ENCODE measurements around the gene EML2. TPM values are rescaled to one million over a fixed set of nuclear protein-coding genes. Genes with fewer than 3 reads are reported as not detected.
A peak's percentile ranks its signal among the peaks of the same experiment; 100 is the strongest.

Gene EML2
- polyA plus RNA-seq, 1 experiment, result 10.8 TPM

DNA sequence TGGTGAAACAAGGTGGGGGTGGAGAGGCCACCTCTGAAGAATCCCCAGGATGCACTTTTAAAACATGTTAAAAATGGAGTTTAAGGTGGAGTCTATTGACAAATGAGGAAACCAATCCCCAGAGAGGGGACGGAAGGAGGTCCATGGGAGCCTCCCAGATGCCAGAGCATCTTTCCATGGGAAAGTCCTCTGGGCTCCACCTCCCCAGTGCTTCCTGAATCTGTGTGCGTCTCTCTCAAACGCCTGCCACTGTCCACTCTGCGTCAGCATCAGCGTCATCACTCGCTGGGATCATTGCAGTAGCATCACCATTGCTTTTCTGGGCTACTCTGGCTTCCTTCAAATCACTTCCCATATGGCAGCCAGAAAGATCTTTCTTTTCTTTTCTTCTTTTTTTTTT, 43.4 kb downstream of the EML2 start:
- Histone ChIP-seq H3K4me3 (ENCODE audit: low read depth, low read length) (no peak overlapping the region), H3K27ac (ENCODE audit: low read depth, low read length) (no peak overlapping the region), H3K9me3 (ENCODE audit: control insufficient read depth, insufficient read depth, low read length) (peaks cover 8% of the 10 kb centered on the region; the same call in 1 of the 2 replicates), H3K27me3 (ENCODE audit: control insufficient read depth, insufficient read depth, low read length) (peaks cover 29% of the 10 kb centered on the region)
- DNase-seq (ENCODE audit: low read depth, low spot score), result no peak
- ChIA-PET CTCF (no interaction called here), POLR2A (no interaction called here)
- TF ChIP-seq, protein P1, sequence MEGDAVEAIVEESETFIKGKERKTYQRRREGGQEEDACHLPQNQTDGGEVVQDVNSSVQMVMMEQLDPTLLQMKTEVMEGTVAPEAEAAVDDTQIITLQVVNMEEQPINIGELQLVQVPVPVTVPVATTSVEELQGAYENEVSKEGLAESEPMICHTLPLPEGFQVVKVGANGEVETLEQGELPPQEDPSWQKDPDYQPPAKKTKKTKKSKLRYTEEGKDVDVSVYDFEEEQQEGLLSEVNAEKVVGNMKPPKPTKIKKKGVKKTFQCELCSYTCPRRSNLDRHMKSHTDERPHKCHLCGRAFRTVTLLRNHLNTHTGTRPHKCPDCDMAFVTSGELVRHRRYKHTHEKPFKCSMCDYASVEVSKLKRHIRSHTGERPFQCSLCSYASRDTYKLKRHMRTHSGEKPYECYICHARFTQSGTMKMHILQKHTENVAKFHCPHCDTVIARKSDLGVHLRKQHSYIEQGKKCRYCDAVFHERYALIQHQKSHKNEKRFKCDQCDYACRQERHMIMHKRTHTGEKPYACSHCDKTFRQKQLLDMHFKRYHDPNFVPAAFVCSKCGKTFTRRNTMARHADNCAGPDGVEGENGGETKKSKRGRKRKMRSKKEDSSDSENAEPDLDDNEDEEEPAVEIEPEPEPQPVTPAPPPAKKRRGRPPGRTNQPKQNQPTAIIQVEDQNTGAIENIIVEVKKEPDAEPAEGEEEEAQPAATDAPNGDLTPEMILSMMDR (IDR thresholded peaks at IDR 0.05; ENCODE audit: low read depth, low read length), result no peak

DNA sequence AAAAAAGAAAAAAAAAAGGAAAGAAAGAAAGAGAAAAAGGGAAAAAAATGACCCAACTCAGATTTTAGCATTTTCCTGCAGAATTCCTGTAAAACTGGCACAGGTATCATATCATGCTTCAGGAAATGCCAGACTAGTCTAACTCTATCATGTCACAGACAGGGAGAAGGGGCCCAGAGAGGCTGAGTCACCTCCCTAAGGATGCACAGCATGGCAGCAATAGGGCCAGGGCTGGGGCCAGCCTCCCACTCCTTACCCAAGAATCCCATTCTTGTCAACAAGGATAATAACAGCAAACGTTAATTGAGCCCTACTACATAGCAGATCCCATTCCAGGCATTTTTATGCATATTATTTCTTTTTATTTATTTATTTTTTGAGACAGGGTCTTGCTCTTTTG, 45.7 kb downstream of the EML2 start:
- H3K27ac ChIP-seq (ENCODE audit: low read depth, low read length), result no peak overlapping the region
- no peak overlapping the region for H3K4me3 ChIP-seq (ENCODE audit: low read depth, low read length)
- ChIA-PET POLR2A (no interaction called here), CTCF (interaction anchor here (0.6 kb wide), 2 partner anchors 26 to 276 kb away, joined by 4 to 5 read pairs; no protein-coding TSS in a partner anchor)
- peaks cover 11% of the 10 kb centered on the region for H3K27me3 ChIP-seq (ENCODE audit: control insufficient read depth, insufficient read depth, low read length)
- peaks cover 12% of the 10 kb centered on the region; the same call in 1 of the 2 replicates for H3K9me3 ChIP-seq (ENCODE audit: control insufficient read depth, insufficient read depth, low read length)
- TF ChIP-seq, protein P1 (IDR thresholded peaks at IDR 0.05; ENCODE audit: low read depth, low read length), result no peak
- no peak for DNase-seq (ENCODE audit: low read depth, low spot score)

DNA sequence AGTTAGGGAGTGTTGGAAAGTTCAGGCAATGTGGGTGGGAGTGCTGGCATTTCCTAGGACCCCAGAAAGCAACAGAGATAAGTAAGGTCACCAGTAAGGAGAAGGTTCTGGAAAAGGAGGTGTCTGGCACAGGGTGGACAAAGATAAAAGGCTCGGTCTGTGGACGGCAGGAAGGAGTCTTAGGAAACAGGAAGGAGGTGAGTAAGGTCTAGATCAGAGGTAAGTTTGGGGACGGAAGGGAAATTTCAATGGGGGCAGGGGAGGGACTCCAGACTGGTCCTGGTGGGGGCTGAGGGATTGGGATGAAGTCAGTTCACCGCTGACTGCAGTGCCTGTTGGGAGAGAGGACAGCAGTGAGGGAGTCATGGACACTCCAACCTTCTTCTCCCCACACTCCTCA, 46.8 kb downstream of the EML2 start:
- TF ChIP-seq, protein P1 (IDR thresholded peaks at IDR 0.05; ENCODE audit: low read depth, low read length), result no peak
- H3K27ac ChIP-seq (ENCODE audit: low read depth, low read length), result no peak overlapping the region
- no peak overlapping the region for H3K4me3 ChIP-seq (ENCODE audit: low read depth, low read length)
- DNase-seq (ENCODE audit: low read depth, low spot score), result no peak
- peaks cover 7% of the 10 kb centered on the region for H3K27me3 ChIP-seq (ENCODE audit: control insufficient read depth, insufficient read depth, low read length)
- CTCF ChIA-PET, result no interaction called here
- POLR2A ChIA-PET, result no interaction called here
- H3K9me3 ChIP-seq (ENCODE audit: control insufficient read depth, insufficient read depth, low read length), result peaks cover 12% of the 10 kb centered on the region; the same call in 1 of the 2 replicates

DNA sequence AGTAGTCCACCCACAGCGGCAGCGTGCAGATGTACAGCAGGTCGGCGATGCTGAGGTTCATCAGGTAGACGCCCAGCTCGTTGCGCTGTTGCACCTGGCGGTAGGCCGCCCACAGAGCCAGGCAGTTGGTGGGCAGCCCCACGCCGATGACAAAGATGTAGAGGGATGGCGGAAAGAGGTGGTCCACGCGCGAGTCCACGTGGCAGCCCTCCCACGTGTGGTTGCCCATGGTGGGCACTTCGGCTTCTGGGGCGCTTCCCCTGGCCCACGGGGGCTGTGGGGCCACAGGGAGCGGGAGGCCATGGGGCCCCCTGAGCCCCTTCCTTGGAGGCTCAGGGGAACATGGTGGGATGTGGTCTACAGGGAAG, 47.6 kb downstream of the EML2 start:
- POLR2A ChIA-PET, result no interaction called here

DNA sequence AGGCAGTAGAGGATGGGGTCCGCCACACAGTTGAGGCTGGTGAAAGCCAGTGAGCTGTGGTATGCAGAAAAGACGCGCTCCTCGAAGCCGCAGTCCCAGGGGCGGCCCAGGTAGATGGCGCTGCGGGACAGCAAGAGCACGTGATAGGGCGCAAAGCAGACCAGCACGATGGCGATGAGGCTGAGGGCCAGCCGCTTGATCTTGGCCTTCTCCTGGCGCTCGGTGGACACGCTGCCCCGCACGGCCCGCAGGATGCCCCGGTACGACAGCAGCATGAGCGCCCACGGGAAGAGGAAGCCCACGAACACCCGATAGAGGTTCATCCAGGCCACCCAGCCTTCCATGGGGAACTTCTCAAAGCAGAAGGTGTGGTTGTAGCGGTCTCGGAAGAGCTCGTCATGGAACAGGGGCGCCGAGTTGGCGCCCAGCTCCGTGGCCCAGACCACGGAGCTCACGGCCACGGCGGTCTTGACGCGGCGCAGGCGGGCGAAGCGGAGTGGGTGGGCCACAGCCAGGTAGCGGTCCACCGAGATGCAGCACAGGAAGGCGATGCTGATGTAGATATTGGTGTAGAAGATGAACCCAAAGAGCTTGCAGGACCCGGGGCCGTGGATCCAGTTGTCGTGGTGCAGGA, 48.1 kb downstream of the EML2 start:
- TF ChIP-seq, protein P1 (IDR thresholded peaks at IDR 0.05; ENCODE audit: low read depth, low read length), result peak; percentile 43
- no peak overlapping the region for H3K4me3 ChIP-seq (ENCODE audit: low read depth, low read length)
- DNase-seq (ENCODE audit: low read depth, low spot score), result no peak
- H3K9me3 ChIP-seq (ENCODE audit: control insufficient read depth, insufficient read depth, low read length), result peaks cover 12% of the 10 kb centered on the region; the same call in 1 of the 2 replicates
- H3K27me3 ChIP-seq (ENCODE audit: control insufficient read depth, insufficient read depth, low read length), result peaks cover 7% of the 10 kb centered on the region
- POLR2A ChIA-PET, result interaction anchor here (0.9 kb wide), 1 partner anchor 101 kb away, joined by 3 read pairs; the partner anchor contains the start of gene SNRPD2
- CTCF ChIA-PET, result interaction anchor here (1.1 kb wide), 1 partner anchor 51 kb away, joined by 3 read pairs; no protein-coding TSS in a partner anchor
- H3K27ac ChIP-seq (ENCODE audit: low read depth, low read length), result no peak overlapping the region

More for the DNA sequence above, 47.6 kb downstream of the EML2 start:
- Histone ChIP-seq H3K27me3 (ENCODE audit: control insufficient read depth, insufficient read depth, low read length) (peaks cover 7% of the 10 kb centered on the region), H3K9me3 (ENCODE audit: control insufficient read depth, insufficient read depth, low read length) (peaks cover 12% of the 10 kb centered on the region; the same call in 1 of the 2 replicates), H3K27ac (ENCODE audit: low read depth, low read length) (no peak overlapping the region), H3K4me3 (ENCODE audit: low read depth, low read length) (no peak overlapping the region)
- TF ChIP-seq, protein P1 (IDR thresholded peaks at IDR 0.05; ENCODE audit: low read depth, low read length), result no peak
- DNase-seq (ENCODE audit: low read depth, low spot score), result no peak
- CTCF ChIA-PET, result interaction anchor here (1.1 kb wide), 1 partner anchor 50 kb away, joined by 3 read pairs; no protein-coding TSS in a partner anchor
